Measurements from ENCODE around the gene STAC3.

Gene STAC3

GRCh38 chr12:57194253-57194652 lies 56.7 kb downstream of the STAC3 start:
- no peak for DNase-seq (ENCODE audit: low read depth in 2 of 2)

GRCh38 chr12:57193706-57194245 lies 57.2 kb downstream of the STAC3 start:
- DNase-seq (ENCODE audit: low read depth in 2 of 2): no peak

Data from stimulated activated CD8-positive, alpha-beta memory T cell treated with anti-CD3 and anti-CD28 coated beads, Interleukin-7, amount 100 ng/mL, for 1 hour (primary cell).